HG02840 (cell line): ENCODE data around the gene CBLC.

Experiments used
- ATAC-seq: cut with Tn5 transposase; IDR thresholded peaks from one replicate; pipeline ENCODE4 v1.9.1; 2021; ENCODE audit warnings: mild to moderate bottlenecking, moderate library complexity, moderate number of reproducible peaks; ENCODE audit not compliant: unreplicated experiment, low FRiP score

CBLC gene

GRCh38 chr19:44848036-44848811 is 70.5 kb downstream of the CBLC start:
- no peak for ATAC-seq

- ATAC-seq, result no peak
Measured at GRCh38 chr19:44848812-44849447, 71.2 kb downstream of the CBLC start.
